ENCODE results near the gene BIRC2. TPM values are rescaled to one million over a fixed set of nuclear protein-coding genes. Genes with fewer than 3 reads are reported as not detected.

The BIRC2 gene
- total and polyA plus RNA-seq, 2 donors (not counting 1 experiment from before 2014, with no cell fraction given), result 45.4 to 59.6 TPM

- TF ChIP-seq CTCF (conservative IDR thresholded peaks at IDR 0.05 in 1 of 2, IDR thresholded peaks at IDR 0.05 in 1 of 2; ENCODE audit: low read depth in 1 of 2, low read length in 2 of 2) (no peak), EZH2 (IDR thresholded peaks at IDR 0.05; ENCODE audit: low read length, missing control alignments) (no peak)
- H3K79me2 ChIP-seq (ENCODE audit: control insufficient read depth, insufficient read depth, low read length), result no peaks in the 10 kb centered on the region
- peaks cover 7% of the 10 kb centered on the region for H3K4me1 ChIP-seq (ENCODE audit: control insufficient read depth, extremely low read depth, insufficient read depth, low read length)
- no peaks in the 10 kb centered on the region for H3K27me3 ChIP-seq (ENCODE audit: control insufficient read depth, insufficient read depth, low read length)
- H3K9me3 ChIP-seq (ENCODE audit: control insufficient read depth, insufficient read depth, low read depth, low read length), result no peaks in the 10 kb centered on the region
- no peak for DNase-seq (ENCODE audit: low read depth in 2 of 2)
- no peaks in the 10 kb centered on the region for H4K20me1 ChIP-seq (ENCODE audit: control insufficient read depth, extremely low read depth, insufficient read depth, low read length)
- no peak overlapping the region for H3K4me2 ChIP-seq (ENCODE audit: extremely low read depth, insufficient read depth, low read length)
- no peak overlapping the region for H3K4me3 ChIP-seq (replicated peaks in 1 of 4; ENCODE audit: control extremely low read depth in 1 of 4, insufficient read depth in 1 of 4, low read depth in 3 of 4, low read length in 4 of 4)
- no peak overlapping the region for H3K9ac ChIP-seq (ENCODE audit: insufficient read depth, low read length)
- H3K36me3 ChIP-seq (ENCODE audit: control insufficient read depth, insufficient read depth, low read length), result no peaks in the 10 kb centered on the region
- no peak overlapping the region for H3K27ac ChIP-seq (ENCODE audit: insufficient read depth, low read length)
- no peak overlapping the region for H2AFZ ChIP-seq (ENCODE audit: low read length)
Measured at GRCh38 chr11:102325088-102325487, 21.9 kb upstream of the BIRC2 start.

- H3K27ac ChIP-seq (ENCODE audit: insufficient read depth, low read length), result no peak overlapping the region
Measured at GRCh38 chr11:102328748-102329147, 18.3 kb upstream of the BIRC2 start.

GRCh38 chr11:102330231-102330630 is 16.8 kb upstream of the BIRC2 start:
- H3K9ac ChIP-seq (ENCODE audit: insufficient read depth, low read length), result no peak overlapping the region
- H3K4me1 ChIP-seq (ENCODE audit: control insufficient read depth, extremely low read depth, insufficient read depth, low read length), result peaks cover 2% of the 10 kb centered on the region
- no peak overlapping the region for H2AFZ ChIP-seq (ENCODE audit: low read length)
- no peak overlapping the region for H3K4me3 ChIP-seq (replicated peaks in 1 of 4; ENCODE audit: control extremely low read depth in 1 of 4, insufficient read depth in 1 of 4, low read depth in 3 of 4, low read length in 4 of 4)
- no peaks in the 10 kb centered on the region for H3K79me2 ChIP-seq (ENCODE audit: control insufficient read depth, insufficient read depth, low read length)
- H3K9me3 ChIP-seq (ENCODE audit: control insufficient read depth, insufficient read depth, low read depth, low read length), result no peaks in the 10 kb centered on the region
- TF ChIP-seq CTCF (conservative IDR thresholded peaks at IDR 0.05 in 1 of 2, IDR thresholded peaks at IDR 0.05 in 1 of 2; ENCODE audit: low read depth in 1 of 2, low read length in 2 of 2) (no peak), EZH2 (IDR thresholded peaks at IDR 0.05; ENCODE audit: low read length, missing control alignments) (no peak)
- peak in 1 of 2 donors; percentile 13 for DNase-seq (ENCODE audit: low read depth in 2 of 2)
- no peak overlapping the region for H3K27ac ChIP-seq (ENCODE audit: insufficient read depth, low read length)
- no peaks in the 10 kb centered on the region for H3K27me3 ChIP-seq (ENCODE audit: control insufficient read depth, insufficient read depth, low read length)
- no peak overlapping the region for H3K4me2 ChIP-seq (ENCODE audit: extremely low read depth, insufficient read depth, low read length)
- no peaks in the 10 kb centered on the region for H3K36me3 ChIP-seq (ENCODE audit: control insufficient read depth, insufficient read depth, low read length)
- no peaks in the 10 kb centered on the region for H4K20me1 ChIP-seq (ENCODE audit: control insufficient read depth, extremely low read depth, insufficient read depth, low read length)

More at GRCh38 chr11:102328748-102329147, 18.3 kb upstream of the BIRC2 start:
- Histone ChIP-seq H3K9ac (ENCODE audit: insufficient read depth, low read length) (no peak overlapping the region), H3K79me2 (ENCODE audit: control insufficient read depth, insufficient read depth, low read length) (no peaks in the 10 kb centered on the region), H3K4me3 (replicated peaks in 1 of 4; ENCODE audit: control extremely low read depth in 1 of 4, insufficient read depth in 1 of 4, low read depth in 3 of 4, low read length in 4 of 4) (no peak overlapping the region), H2AFZ (ENCODE audit: low read length) (no peak overlapping the region), H3K9me3 (ENCODE audit: control insufficient read depth, insufficient read depth, low read depth, low read length) (no peaks in the 10 kb centered on the region), H3K27me3 (ENCODE audit: control insufficient read depth, insufficient read depth, low read length) (no peaks in the 10 kb centered on the region), H3K4me2 (ENCODE audit: extremely low read depth, insufficient read depth, low read length) (no peak overlapping the region), H3K36me3 (ENCODE audit: control insufficient read depth, insufficient read depth, low read length) (no peaks in the 10 kb centered on the region), H4K20me1 (ENCODE audit: control insufficient read depth, extremely low read depth, insufficient read depth, low read length) (no peaks in the 10 kb centered on the region), H3K4me1 (ENCODE audit: control insufficient read depth, extremely low read depth, insufficient read depth, low read length) (peaks cover 2% of the 10 kb centered on the region)
- DNase-seq (ENCODE audit: low read depth in 2 of 2), result no peak
- TF ChIP-seq CTCF (conservative IDR thresholded peaks at IDR 0.05 in 1 of 2, IDR thresholded peaks at IDR 0.05 in 1 of 2; ENCODE audit: low read depth in 1 of 2, low read length in 2 of 2) (no peak), EZH2 (IDR thresholded peaks at IDR 0.05; ENCODE audit: low read length, missing control alignments) (no peak)
